ENCODE measurements around the gene MGMT.

Gene MGMT

DNA sequence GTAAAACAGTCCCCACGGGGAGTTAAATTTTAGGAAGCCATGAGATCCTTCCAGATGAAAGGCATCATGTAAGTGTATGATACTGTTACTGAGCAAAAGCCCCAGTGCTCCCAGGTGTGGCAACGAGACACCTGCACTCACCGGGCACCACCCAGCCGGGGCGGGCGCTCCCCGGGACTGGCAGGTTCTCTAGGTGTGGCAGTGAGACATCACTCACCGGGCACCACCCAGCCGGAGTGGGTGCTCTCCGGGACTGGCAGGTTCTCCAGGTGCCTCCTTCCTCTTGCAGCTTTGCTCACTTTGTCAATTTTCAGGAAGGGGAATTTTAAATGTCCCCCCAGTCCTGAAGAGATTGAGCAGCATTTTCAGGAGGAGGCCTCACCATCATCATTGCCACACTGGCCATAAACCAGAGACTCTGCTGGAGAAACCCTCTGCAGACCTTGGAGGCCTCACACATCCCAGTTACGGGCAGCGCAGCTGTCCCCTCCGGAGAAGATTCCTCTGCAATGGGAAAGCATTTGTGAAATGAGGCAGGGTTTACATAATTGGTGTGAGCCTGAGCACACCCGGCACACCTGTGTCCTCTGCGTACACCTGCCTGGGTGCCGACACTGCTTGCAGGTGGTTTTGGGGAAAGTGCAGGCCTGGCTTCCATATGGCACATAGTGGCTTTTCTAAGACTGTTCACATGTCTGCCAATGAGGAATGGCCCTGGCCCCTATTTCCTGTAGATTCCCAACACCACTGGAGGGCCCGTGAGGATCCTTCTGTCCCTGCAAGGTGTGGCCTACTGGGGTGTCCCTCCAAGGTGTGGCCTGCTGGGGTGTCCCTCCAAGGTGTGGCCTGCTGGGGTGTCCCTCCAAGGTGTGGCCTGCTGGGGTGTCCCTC, 305.7 kb downstream of the MGMT start:
- H3K4me3 Mint-ChIP-seq, result no peak overlapping the region
- H3K9me3 Mint-ChIP-seq, result peaks cover 1% of the 10 kb centered on the region
- no peaks in the 10 kb centered on the region for H3K27me3 Mint-ChIP-seq
- no peak overlapping the region for H3K27ac Mint-ChIP-seq
- no peaks in the 10 kb centered on the region for H3K4me1 Mint-ChIP-seq
- DNase-seq (ENCODE audit: low spot score in 2 of 2) (no peak), ATAC-seq (ENCODE audit: low read depth) (no peak)
- peaks cover 26% of the 10 kb centered on the region for H3K36me3 Mint-ChIP-seq

DNA sequence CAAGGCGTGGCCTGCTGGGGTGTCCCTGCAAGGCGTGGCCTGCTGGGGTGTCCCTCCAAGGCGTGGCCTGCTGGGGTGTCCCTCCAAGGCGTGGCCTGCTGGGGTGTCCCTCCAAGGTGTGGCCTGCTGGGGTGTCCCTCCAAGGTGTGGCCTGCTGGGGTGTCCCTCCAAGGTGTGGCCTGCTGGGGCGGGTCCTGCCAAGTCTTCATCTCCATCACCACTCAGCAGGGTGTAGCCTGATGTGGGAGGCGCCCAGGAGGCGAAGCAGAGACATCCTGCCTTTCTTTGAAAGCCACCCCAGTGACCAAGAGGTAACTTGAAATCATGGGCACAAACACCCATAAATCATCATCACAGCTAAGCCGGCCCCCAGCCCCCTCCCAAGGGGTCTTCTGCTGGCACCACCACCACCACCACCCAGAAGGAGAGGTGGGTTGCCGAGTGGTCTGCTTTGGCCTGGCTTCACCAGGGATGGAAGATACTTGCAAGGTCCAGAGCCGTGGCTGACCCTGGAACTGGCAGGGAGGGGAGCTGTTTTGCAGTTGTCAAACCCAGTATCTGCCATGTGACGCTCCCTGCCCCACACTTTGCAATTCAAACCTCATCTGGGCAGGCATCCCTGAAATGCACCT, 306.4 kb downstream of the MGMT start:
- Mint-ChIP-seq H3K4me1 (no peaks in the 10 kb centered on the region), H3K27ac (no peak overlapping the region), H3K27me3 (no peaks in the 10 kb centered on the region), H3K4me3 (no peak overlapping the region), H3K36me3 (peaks cover 22% of the 10 kb centered on the region), H3K9me3 (peaks cover 1% of the 10 kb centered on the region)
- no peak for ATAC-seq (ENCODE audit: low read depth)
- DNase-seq (ENCODE audit: low spot score in 2 of 2), result no peak

DNA sequence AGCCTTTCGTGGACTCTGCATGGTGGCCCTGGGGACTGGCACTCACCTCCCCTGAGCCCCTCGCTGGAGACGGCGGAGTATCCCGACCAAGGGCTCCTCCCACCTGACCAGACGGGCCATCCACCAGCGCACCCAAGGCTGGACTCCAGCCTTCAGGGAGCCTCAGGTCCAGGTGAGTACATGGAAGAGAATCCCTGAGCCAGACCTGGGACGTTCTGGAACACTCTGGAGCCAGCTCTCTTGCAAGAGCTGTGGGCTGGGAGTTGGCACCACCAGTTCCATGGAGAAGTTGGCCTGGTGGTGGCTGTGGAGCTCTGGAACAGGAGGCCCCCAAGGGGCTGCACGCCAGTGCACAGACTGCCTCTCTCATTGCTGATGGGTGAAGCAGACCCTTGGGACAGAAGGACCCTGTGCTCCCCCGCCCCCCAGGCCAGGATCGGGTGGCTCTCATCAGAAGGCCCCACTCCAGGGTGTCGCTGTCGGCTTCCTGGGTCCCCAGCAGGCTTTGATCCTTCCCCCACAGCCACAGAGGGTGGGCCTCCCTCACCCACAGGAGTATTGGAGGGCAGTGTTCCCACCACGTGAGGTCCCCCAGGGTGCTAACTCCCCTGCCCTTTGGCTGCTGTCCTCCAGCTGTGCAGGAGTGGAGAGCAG, 307.2 kb downstream of the MGMT start:
- ATAC-seq (ENCODE audit: low read depth) (no peak), DNase-seq (ENCODE audit: low spot score in 2 of 2) (no peak)
- no peaks in the 10 kb centered on the region for H3K4me1 Mint-ChIP-seq
- H3K27me3 Mint-ChIP-seq, result no peaks in the 10 kb centered on the region
- H3K4me3 Mint-ChIP-seq, result no peak overlapping the region
- H3K9me3 Mint-ChIP-seq, result peaks cover 1% of the 10 kb centered on the region
- H3K27ac Mint-ChIP-seq, result no peak overlapping the region
- peaks cover 19% of the 10 kb centered on the region for H3K36me3 Mint-ChIP-seq

DNA sequence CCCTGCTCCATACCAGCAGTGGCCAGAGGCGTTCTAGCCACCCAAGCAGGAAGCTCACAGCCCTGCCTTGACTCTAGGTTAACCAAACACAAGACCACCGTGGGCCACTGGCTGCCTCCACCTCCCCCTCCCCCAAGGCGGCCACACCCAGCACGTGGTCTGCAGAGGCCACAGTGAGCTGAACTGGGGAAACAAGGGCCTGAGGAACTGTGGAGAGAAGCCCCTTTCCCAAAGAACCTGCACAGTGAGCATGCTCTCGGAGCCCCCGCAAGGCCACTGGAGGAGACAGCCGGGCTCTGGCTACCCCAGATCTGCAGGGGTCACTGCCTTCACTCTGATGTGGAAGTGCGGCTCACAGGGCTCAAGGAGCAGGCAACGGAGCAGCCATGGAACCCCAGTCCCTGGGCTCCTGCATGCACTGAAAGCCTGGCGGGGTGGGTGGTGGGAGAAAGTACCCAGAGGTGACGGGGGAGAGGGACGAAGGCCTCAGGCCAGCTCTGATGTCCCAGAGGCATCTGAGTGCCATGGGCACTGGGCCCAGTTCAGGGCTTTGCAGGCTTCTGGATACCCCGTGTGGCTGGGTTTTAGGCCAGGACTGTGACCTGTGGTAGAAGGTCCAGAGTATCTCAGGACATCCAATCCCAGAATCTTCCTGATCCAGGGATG, 307.8 kb downstream of the MGMT start:
- no peak for DNase-seq (ENCODE audit: low spot score in 2 of 2)
- ATAC-seq (ENCODE audit: low read depth), result no peak
- Mint-ChIP-seq H3K27me3 (no peaks in the 10 kb centered on the region), H3K27ac (no peak overlapping the region), H3K9me3 (peaks cover 1% of the 10 kb centered on the region), H3K4me1 (no peaks in the 10 kb centered on the region), H3K4me3 (no peak overlapping the region), H3K36me3 (peaks cover 15% of the 10 kb centered on the region)

DNA sequence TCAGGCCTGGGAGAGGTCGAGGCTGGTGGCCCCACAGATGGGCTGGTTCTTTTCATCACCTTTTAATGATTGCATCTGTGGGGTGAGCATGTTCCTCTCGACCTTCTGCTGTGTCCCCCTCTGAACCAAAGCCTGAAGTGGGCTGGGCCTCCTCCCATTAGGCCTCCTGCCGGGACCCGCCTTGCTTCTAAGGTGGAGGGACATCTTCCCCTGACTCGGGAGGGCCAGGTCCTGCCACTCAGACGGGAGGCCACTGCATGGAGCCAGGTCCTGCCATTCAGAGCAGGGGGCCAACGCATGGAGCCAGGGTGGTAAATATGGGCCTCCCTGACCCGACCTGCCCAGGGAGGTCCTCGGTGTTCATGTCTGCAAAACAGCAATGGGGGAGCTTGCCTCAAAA, 308.6 kb downstream of the MGMT start:
- no peak overlapping the region for H3K4me3 Mint-ChIP-seq
- ATAC-seq (ENCODE audit: low read depth), result no peak
- no peaks in the 10 kb centered on the region for H3K27me3 Mint-ChIP-seq
- peaks cover 13% of the 10 kb centered on the region for H3K36me3 Mint-ChIP-seq
- H3K4me1 Mint-ChIP-seq, result no peaks in the 10 kb centered on the region
- DNase-seq (ENCODE audit: low spot score in 2 of 2), result no peak
- no peak overlapping the region for H3K27ac Mint-ChIP-seq
- H3K9me3 Mint-ChIP-seq, result peaks cover 1% of the 10 kb centered on the region

DNA sequence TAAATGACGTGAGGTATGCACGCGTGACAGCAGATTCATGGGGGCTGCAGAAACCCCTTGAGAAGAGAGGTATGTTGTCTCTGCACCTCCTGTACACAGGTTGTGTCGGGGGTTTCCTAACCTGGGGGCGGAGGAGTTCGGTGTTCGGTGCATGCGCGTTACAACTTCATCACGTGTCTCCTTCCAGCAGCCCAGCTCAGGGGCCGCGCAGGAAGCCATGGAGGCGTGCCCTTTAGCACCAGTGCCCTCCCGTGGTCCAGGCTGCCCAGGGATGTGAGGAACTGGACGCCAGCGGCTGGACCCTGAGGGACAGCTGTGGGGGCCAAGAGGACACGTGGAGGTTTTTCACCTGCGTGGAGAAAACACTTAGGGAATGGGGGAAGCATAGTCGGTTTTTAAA, 310.6 kb downstream of the MGMT start:
- no peak overlapping the region for H3K4me3 Mint-ChIP-seq
- DNase-seq (ENCODE audit: low spot score in 2 of 2) (no peak), ATAC-seq (ENCODE audit: low read depth) (no peak)
- H3K9me3 Mint-ChIP-seq, result peaks cover 1% of the 10 kb centered on the region
- H3K4me1 Mint-ChIP-seq, result no peaks in the 10 kb centered on the region
- H3K27me3 Mint-ChIP-seq, result no peaks in the 10 kb centered on the region
- peaks cover 6% of the 10 kb centered on the region for H3K36me3 Mint-ChIP-seq
- no peak overlapping the region for H3K27ac Mint-ChIP-seq

DNA sequence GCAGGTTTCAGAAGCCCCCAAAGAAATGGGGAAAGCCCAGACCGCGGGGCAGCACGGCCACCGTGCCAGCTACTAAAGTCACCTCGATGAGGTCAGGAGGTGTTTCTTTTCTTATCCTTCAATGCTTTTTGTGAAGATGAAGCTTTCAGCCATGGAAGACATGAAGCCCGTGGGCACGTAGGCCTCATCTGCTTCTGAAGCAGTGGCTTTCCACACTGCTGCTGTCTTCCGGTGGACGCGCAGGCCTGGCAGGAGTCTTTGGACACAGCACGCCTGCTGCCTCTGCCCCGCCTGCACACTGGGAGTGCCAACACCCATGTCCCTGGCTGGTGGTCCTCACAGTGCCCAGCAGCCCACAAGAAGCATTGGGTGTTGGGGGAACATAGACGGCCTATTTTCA, 311.5 kb downstream of the MGMT start:
- ATAC-seq (ENCODE audit: low read depth), result no peak
- H3K36me3 Mint-ChIP-seq, result peaks cover 4% of the 10 kb centered on the region
- no peak for DNase-seq (ENCODE audit: low spot score in 2 of 2)
- peaks cover 1% of the 10 kb centered on the region for H3K9me3 Mint-ChIP-seq
- H3K27me3 Mint-ChIP-seq, result no peaks in the 10 kb centered on the region
- H3K4me3 Mint-ChIP-seq, result no peak overlapping the region
- H3K4me1 Mint-ChIP-seq, result no peaks in the 10 kb centered on the region
- H3K27ac Mint-ChIP-seq, result no peak overlapping the region

DNA sequence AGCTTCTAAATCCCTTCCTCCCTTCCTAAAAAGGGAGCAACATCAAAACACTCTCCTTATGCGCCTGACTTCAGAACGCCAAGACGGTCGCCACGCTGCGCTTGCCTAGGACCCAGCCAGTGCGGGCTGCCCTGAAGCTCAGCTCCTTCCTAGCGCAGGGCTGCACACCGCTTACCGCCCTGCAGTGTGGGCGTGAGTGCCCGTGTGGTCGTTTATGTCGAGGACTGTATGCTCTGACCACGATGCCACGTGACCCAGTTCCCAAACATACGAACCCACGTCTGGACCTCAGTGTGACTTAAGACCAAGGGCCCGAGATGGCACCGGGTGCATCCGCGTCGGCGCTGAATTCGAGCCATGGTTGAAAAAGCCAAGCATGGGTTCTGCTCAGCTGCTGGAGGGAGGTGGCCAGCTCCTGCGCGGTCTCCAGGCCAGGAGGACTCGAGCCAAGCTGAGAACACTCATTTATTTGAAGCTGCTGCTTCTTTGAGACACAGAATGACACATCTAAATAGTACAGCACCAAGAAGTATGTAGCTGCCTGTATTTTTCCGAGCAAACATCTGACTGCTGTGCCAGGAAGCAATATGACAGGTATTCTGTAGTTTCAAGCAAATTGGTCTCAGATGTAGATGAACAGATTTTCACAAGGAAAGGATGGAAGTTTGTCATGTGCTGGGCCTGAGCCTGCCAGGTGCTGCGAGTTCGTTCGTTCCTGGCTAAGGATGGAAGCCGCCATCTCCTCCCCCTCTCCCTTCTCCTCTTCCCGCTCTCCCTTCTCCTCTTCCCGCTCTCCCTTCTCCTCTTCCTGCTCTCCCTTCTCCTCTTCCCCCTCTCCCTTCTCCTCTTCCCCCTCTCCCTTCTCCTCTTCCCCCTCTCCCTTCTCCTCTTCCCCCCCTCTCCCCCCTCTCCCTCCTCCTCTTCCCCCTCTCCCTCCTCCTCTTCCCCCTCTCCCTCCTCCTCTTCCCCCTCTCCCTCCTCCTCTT, 312.4 kb downstream of the MGMT start:
- Mint-ChIP-seq H3K27ac (no peak overlapping the region), H3K27me3 (no peaks in the 10 kb centered on the region), H3K9me3 (peaks cover 5% of the 10 kb centered on the region), H3K4me3 (no peak overlapping the region), H3K4me1 (peaks cover 4% of the 10 kb centered on the region), H3K36me3 (peaks cover 3% of the 10 kb centered on the region)
- ATAC-seq (ENCODE audit: low read depth) (no peak), DNase-seq (ENCODE audit: low spot score in 2 of 2) (no peak)

DNA sequence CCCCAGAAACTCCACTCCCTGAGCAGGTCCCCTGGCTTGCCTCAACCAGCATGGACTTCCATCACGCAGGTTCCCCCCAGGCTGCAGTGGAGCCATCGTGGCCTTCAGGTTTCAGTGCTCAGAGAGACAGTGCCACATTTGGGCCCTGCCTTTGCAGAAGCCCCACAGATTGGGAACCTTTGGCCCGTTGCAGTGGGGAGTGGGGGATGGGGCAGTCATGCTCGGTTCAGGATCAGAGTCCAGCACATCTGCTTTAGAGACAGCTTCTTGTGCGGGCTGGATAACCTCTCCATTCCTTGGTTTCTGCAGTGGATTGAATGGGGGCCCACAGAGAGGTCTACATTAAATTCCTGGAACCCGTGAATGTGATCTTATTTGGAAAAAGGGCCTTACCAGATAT, 313.2 kb downstream of the MGMT start:
- Mint-ChIP-seq H3K9me3 (peaks cover 6% of the 10 kb centered on the region), H3K36me3 (peaks cover 8% of the 10 kb centered on the region), H3K4me1 (peaks cover 5% of the 10 kb centered on the region), H3K4me3 (no peak overlapping the region), H3K27ac (no peak overlapping the region), H3K27me3 (no peaks in the 10 kb centered on the region)
- DNase-seq (ENCODE audit: low spot score in 2 of 2), result no peak
- no peak for ATAC-seq (ENCODE audit: low read depth)

DNA sequence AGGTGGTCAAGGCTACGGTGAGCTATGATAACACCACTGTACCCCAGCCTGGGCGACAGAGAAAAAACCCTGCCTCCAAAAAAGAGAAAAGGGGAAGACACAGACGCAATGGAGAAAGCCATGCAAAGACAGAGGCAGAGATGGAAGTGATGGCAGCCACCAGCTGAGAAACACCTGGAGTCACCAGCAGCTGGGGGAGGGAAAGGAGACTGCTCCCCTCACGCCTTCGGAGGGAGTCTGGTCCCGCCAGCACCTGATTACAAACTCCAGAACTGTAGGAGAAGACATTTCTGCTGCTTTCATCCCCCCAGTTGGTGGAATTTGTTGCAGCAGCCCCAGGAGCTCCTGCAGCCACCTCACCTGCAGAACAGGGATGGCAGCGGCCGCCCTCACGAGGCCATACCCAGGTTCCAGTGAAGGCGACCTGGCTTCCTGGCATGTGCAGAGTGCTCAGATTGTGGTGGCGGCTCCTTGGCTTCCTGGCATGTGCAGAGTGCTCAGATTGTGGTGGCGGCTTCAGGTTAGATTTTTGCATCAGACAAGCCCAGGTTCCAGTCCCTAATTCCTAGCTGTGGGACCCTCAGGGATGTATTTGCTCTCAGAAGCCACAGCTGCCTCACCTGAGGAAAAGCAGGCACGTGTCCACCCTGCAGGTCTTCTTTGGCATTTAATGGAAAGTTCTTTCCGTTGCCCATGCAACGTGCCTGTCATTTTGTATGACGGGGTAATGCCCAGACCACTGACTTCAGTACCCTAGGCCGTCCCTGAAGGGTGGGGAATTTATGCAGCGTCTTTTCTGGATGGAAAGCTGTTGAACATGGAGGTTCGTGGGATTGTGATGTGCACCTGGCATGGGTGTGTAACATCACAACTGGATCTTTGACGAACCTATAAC, 314.1 kb downstream of the MGMT start:
- Mint-ChIP-seq H3K9me3 (peaks cover 6% of the 10 kb centered on the region), H3K27me3 (no peaks in the 10 kb centered on the region), H3K27ac (no peak overlapping the region), H3K4me3 (no peak overlapping the region), H3K36me3 (peaks cover 8% of the 10 kb centered on the region), H3K4me1 (peaks cover 5% of the 10 kb centered on the region)
- ATAC-seq (ENCODE audit: low read depth) (no peak), DNase-seq (ENCODE audit: low spot score in 2 of 2) (no peak)

DNA sequence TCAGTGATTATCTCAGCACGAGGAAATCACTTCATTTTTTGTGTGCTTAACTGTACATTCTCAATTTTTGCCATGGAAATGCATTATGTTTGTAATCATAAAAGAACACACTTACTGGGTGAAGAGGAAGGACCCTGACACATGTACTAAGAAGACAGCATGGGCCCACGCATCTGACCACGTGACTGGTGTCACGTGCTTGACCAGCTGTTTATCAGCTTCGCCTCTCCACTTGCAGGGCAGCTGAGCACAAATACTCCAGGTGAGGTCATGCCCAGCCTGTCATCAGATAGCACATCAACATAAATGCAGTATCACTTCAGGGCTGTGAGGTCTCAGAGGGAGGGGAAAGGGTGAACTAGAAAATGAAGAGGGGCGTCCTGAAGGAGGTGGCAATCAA, 317.2 kb downstream of the MGMT start:
- H3K36me3 Mint-ChIP-seq, result peaks cover 12% of the 10 kb centered on the region
- H3K27ac Mint-ChIP-seq, result no peak overlapping the region
- no peaks in the 10 kb centered on the region for H3K27me3 Mint-ChIP-seq
- ATAC-seq (ENCODE audit: low read depth), result no peak
- peaks cover 12% of the 10 kb centered on the region for H3K9me3 Mint-ChIP-seq
- H3K4me3 Mint-ChIP-seq, result no peak overlapping the region
- no peak for DNase-seq (ENCODE audit: low spot score in 2 of 2)
- peaks cover 5% of the 10 kb centered on the region for H3K4me1 Mint-ChIP-seq

DNA sequence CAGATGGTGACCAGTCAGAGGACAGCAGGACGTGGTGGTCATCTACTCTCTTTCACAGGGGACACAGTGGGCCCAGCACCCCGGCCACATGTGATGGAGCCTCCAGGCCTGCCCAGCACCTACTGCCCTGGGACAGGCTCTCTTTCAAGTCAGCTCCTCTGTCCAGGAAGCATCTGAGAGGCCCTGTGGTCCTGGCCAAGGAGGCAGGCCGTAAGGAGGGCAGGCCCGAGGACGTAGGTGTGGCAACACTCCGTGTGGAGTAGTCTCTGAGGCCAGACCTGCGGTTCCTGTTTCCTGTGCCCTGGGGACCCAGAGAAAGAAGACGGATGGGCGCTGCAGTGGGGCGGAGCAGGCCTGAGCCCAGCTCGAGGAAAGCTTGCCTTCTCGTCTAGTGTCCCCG, 317.9 kb downstream of the MGMT start:
- DNase-seq (ENCODE audit: low spot score in 2 of 2), result no peak
- no peaks in the 10 kb centered on the region for H3K27me3 Mint-ChIP-seq
- H3K9me3 Mint-ChIP-seq, result peaks cover 14% of the 10 kb centered on the region
- H3K4me3 Mint-ChIP-seq, result no peak overlapping the region
- H3K4me1 Mint-ChIP-seq, result peaks cover 5% of the 10 kb centered on the region
- no peak for ATAC-seq (ENCODE audit: low read depth)
- H3K27ac Mint-ChIP-seq, result no peak overlapping the region
- H3K36me3 Mint-ChIP-seq, result peaks cover 12% of the 10 kb centered on the region
